Measurements from ENCODE around the gene PURB. TPM values are rescaled to one million over a fixed set of nuclear protein-coding genes. Genes with fewer than 3 reads are reported as not detected.
"Not testable (repeated sequence)": the region's sequence is repeated elsewhere in the genome, so short reads cannot be mapped to it uniquely, and the experiment has no call there.

PURB gene
- polyA plus RNA-seq, 1 donor: 35.3 TPM

DNA sequence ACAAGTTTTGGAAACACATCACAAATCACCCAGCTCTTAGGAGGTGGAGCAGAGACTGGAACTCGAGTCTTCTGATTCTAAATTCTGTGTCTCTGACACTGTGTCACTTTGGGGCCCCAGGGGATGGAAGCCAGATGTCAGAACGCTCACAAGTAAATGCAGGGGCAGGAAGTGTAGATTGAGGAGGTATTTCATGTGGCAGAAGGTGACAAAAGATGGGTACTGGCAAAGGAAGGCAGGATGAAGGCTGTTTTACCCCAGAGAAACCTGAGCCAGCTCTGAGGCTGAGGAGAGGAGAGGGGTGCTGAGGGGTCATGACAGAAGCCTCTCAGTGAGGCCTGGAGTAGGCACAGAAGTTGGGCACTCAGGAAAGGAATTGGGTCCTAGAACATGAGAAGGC, 6.0 kb upstream of the PURB start:
- no peak for DNase-seq

- no peak for DNase-seq
Measured at GRCh38 chr7:44889086-44889781, 3.9 kb upstream of the PURB start.

GRCh38 chr7:44887293-44887692, 2.0 kb upstream of the PURB start:
- no peak for DNase-seq

- peak; percentile 66 for DNase-seq
Measured at GRCh38 chr7:44884621-44885393, 523 bp downstream of the PURB start.

DNA sequence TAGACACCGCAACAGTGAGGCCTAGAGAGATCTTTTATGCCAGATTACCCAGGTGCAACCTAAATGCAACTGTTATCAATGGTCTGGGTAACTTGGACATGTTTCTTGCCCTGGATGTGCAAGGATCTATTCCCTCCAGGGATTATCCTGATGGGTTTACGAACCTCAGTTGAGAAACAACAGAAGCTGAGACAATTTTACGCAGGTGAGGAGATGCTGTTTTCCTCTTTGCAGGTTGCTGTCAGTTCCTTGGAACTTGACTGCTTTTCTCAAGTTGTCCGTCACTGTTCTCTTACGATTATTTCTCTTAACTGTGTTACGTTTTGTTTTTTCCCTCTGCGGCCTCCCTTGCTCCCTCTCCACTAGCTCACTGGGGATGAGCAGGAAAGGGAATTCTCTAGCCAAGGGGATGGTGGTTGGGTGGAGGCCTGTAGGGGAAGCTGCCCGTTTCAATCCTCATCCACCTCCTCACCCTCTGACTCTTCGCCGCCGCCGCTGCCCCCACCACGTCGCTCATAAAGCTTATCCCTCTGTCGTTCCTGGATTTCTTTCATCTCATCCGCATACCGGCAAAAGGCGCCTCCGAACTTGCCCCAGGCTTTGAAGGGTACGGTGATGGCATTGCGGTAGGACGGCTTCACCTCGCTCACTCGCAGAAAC, 1.2 kb downstream of the PURB start:
- DNase-seq: no peak

DNA sequence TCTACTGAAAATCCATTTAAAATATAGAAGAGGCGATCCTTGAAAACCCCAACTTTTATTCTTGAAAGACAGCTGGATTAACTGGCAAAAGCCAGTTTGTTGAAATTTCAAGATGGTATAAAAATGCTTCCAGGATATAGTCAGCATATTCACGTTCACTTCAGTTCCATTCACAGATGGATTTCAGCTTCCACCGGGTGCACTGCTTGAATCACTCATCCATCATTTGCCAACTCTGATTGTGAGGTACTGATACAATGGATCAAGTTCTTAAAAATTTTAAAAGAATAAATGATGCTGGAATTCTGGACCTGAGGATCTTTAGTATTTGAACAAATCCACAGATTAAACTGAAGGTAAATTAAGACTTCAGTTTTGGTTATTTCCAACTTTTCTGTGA, 2.4 kb downstream of the PURB start:
- no peak for DNase-seq

DNA sequence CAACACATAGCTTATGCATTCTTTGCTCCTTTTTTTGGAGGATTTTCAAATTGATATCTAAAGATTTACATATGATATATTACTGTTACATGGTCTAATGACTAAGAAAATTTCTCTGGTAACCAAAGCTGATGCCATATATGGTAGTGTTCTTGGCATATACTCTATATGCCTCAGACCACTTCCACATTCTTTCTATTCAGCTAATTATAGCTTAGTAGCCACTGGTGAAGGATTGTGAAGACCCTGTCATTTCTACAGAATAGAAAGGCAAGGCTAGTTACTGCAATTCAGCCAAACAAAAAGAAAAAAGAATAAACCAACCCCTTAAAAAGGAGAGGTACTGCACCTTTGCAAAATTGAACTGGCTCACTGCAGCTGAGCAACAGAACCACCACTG, 3.7 kb downstream of the PURB start:
- no peak for DNase-seq

- DNase-seq: no peak
Measured at GRCh38 chr7:44881066-44881600, 4.2 kb downstream of the PURB start.

- DNase-seq: no peak
Measured at GRCh38 chr7:44880317-44881018, 4.9 kb downstream of the PURB start.

- DNase-seq: no peak
Measured at GRCh38 chr7:44876393-44876792, 8.9 kb downstream of the PURB start.

- DNase-seq: no peak
Measured at GRCh38 chr7:44875241-44875640, 10.1 kb downstream of the PURB start.

GRCh38 chr7:44872787-44873186, 12.5 kb downstream of the PURB start:
- DNase-seq: no peak

DNA sequence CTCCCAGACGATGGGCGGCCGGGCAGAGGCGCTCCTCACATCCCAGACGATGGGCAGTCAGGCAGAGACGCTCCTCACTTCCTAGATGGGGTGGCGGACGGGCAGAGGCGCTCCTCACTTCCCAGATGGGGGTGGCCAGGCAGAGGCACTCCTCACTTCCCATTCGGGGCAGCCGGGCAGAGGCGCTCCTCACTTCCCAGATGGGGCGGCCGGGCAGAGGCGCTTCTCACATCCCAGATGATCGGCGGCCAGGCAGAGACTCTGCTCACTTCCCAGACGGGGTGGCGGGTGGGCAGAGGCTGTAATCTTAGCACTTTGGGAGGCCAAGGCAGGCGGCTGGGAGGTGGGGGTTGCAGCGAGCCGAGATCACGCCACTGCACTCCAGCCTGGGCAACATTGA, 13.4 kb downstream of the PURB start:
- DNase-seq: not testable (repeated sequence)

- DNase-seq: not testable (repeated sequence)
Measured at GRCh38 chr7:44870780-44871179, 14.6 kb downstream of the PURB start.

DNA sequence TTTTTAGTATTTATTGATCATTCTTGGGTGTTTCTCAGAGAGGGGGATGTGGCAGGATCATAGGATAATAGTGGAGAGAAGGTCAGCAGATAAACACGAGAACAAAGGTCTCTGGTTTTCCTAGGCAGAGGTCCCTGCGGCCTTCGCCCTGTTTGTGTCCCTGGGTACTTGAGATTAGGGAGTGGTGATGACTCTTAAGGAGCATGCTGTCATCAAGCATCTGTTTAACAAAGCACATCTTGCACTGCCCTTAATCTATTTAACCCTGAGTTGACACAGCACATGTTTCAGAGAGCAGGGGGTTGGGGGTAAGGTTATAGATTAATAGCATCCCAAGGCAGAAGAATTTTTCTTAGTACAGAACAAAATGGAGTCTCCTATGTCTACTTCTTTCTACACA, 15.0 kb downstream of the PURB start:
- not testable (repeated sequence) for DNase-seq

DNA sequence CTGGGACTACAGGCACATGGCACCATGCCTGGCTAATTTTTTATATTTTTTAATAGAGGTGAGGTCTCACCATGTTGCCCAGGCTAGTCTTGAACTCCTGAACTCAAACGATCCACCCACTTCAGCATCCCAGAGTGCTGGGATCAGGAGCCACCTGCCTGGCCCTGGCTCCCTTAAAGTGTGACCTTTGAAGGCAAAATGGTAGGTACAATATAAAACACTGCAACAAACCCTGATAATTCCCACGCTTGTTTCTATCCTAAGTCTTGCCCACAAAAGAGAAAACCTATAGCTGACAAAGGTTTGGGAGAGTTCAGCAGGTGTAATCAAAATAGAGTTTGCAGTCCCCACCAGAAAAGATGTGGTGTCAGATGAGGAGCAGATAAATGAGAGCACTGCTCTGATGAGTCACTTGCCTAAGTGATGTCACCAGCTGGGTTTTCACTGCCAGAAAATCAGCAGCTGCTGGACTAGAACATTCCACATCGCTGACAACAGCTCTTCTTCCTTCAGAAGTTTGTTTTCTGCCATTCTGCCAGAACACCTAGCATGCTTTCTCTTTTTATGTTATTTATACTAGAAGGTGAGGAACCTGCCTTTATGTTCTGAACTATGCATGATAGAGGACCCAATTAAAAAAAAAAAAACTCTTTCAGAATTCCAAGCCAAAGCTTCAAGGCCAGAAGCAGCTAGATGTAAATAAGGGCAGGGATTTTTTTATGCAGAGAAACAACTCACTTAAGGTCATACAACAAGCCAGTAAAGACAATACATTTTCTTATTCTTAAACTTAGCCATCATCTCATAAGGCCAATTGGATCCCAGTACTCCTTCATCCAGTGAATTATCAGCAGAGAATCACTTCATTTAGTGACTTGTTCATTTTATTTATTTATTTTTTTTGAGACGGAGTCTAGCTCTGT, 18.0 kb downstream of the PURB start:
- no peak for DNase-seq

DNA sequence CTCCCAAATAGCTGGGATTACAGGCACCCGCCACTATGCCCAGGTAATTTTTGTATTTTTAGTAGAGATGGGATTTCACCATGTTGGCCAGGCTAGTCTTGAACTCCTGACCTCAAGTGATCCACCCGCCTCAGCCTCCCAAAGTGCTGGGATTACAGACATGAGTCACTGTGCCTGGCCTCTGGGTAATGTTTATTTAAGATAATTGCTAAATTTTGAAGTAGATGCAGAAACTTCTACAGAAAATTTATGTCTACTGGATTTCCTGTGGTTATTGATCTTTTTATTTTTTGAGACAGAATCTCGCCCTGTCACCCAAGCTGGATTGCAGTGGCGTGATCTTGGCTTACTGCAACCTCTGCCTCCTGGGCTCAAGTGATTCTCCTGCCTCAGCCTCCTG, 23.4 kb downstream of the PURB start:
- not testable (repeated sequence) for DNase-seq

DNA sequence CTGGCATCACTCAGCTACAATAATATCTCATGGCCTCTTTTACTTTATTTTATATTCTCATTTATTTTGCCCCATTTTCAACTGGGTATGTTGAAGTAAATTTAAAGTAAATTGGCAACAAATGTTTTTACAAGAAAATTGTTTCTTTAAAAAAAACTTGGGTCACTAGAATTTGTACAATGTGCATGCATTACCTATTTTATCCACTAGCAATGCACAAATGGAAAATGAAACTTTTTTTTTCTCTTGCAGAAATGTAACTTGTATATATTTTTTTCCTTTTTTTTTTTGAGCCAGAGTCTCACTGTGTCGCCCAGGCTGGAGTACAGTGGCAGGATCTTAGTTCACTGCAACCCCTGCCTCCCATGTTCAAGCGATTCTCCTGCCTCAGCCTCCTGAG, 27.2 kb downstream of the PURB start:
- no peak for DNase-seq

- no peak for DNase-seq
Measured at GRCh38 chr7:44854644-44855364, 30.5 kb downstream of the PURB start.

DNA sequence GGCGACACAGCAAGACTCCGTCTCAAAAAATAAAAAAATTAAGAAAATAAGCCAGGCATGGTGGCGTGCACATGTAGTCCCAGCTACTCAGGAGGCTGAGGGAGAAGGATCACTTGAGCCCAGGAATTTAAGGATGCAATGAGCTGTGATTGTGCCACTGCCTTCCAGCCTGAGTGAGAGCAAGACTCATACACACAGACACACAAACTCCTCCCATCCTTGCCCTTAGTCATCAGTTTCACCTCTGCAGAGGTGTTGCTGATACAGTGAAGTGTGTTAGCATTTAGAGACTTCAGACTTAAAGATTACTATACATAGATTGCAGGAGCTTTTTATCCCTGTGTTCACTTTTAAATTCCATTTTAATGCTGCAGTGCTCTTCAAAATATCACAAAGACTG, 31.9 kb downstream of the PURB start:
- DNase-seq: no peak

DNA sequence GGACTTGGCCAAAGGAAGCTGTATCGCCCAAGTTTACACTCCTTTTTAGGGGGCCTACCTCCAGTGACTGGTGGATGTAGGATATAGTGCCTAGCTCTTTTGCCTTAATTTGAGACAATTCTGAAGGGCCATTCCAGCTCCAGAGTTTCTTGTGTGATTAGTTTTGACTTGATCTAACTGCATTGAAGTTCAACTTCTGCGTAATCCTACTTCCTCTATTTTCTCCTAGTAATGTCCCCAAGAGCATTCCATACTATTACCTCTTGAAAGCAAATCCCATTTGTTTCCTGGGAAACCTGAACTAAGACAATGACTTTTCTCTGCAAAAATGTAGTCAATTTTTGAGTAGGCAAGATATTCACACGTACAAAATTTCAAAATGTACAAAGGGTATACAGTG, 32.7 kb downstream of the PURB start:
- DNase-seq: no peak

All from hindlimb muscle (tissue), 1 donor.